Gastroesophageal sphincter (tissue), 3 donors: ENCODE results near the gene MORC4.

ENCODE experiments used
- CTCF ChIP-seq, 4 experiments: fragments of 200-600 bp in 2 of 4; fragments of 450-650 bp in 2 of 4; sonication (generic) in 1 of 4; IDR thresholded peaks; one replicate each; pipeline ENCODE4 v1.5.1; 2017 to 2019; ENCODE audit warnings: antibody characterized with exemption in 4 of 4, mild to moderate bottlenecking in 2 of 4, moderate library complexity in 2 of 4
- POLR2A ChIP-seq, 2 donors: fragments of 450-650 bp; IDR thresholded peaks; one replicate each; pipeline ENCODE4 v1.6.1; 2017; ENCODE audit warnings: antibody characterized with exemption in 2 of 2, mild to moderate bottlenecking in 2 of 2, moderate library complexity in 1 of 2
- POLR2AphosphoS5 ChIP-seq: sonication (generic); formaldehyde crosslinking; IDR thresholded peaks from one replicate; pipeline ENCODE4 v1.6.1; 2017; ENCODE audit warnings: antibody characterized with exemption

GRCh38 chrX:106949366-106949765, 50.6 kb downstream of the MORC4 start:
- TF ChIP-seq POLR2AphosphoS5 = no peak
- TF ChIP-seq POLR2A (IDR thresholded peaks at IDR 0.05) = no peak
- TF ChIP-seq CTCF (IDR thresholded peaks at IDR 0.05) = no peak
